ENCODE data around the gene FITM2. TPM values are rescaled to one million over a fixed set of nuclear protein-coding genes. Genes with fewer than 3 reads are reported as not detected.
A peak's percentile ranks its signal among the peaks of the same experiment; 100 is the strongest.

The FITM2 gene
- total RNA-seq, 2 donors from 2014 or later: 7.0 to 17.1 TPM

DNA sequence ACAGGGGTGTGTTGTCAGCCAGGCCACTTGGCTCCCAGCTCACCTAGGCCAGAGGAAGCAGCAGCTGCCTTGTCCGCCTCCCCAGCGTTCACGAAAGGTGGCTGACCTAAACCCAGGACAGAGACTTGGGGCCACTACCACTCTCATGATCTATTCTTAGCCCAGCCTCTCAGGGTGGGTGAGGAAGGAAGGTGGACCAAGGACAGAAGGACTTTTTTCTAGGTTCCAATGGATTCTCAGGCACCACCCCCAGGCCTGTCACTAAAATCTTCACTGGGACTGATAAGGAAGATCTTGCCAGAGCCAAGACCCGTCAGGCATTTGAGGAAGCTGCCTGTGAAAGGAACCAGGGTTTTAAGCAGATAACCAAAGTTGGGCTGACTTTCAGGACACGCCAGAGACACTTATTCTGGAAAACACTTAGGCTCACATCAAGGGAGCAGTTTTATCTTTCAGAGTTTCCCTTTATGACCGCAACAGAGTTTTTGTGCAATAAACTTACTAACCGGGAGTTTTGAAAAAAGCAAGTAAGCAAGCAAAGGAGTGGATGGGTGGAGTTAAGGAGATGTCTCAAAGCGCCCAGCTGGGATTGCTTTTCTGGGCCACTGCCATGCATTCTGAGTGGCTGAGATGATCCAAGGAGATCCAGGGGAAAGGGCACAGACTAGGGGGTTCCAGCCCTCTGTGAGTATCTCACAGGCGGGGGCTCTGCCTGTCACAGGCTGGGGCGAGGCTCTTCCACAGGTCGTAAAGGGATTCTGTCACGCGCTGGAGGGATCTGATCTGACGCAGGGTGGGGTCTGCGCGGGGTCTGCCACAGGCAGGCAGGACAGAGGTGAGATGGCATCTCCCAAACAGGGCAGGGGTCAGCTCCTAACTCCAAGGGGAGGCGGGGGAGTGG lies 989 bp downstream of the FITM2 start:
- peak in 3 of 4 donors; percentile 24 to 39 (median 28) for DNase-seq
- TF ChIP-seq, protein P1, sequence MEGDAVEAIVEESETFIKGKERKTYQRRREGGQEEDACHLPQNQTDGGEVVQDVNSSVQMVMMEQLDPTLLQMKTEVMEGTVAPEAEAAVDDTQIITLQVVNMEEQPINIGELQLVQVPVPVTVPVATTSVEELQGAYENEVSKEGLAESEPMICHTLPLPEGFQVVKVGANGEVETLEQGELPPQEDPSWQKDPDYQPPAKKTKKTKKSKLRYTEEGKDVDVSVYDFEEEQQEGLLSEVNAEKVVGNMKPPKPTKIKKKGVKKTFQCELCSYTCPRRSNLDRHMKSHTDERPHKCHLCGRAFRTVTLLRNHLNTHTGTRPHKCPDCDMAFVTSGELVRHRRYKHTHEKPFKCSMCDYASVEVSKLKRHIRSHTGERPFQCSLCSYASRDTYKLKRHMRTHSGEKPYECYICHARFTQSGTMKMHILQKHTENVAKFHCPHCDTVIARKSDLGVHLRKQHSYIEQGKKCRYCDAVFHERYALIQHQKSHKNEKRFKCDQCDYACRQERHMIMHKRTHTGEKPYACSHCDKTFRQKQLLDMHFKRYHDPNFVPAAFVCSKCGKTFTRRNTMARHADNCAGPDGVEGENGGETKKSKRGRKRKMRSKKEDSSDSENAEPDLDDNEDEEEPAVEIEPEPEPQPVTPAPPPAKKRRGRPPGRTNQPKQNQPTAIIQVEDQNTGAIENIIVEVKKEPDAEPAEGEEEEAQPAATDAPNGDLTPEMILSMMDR (IDR thresholded peaks at IDR 0.05): no peak
- TF ChIP-seq POLR2A (IDR thresholded peaks at IDR 0.05): peak in 1 of 3 donors; percentile 14
- intact Hi-C loops (cut with DNase I): loop anchor here (5.0 kb wide), 1 partner anchor 88 kb away; no protein-coding TSS in a partner anchor
- H3K4me3 ChIP-seq: peak overlapping the region; percentile 35 to 96
- H3K27ac ChIP-seq: peak overlapping the region in 3 of 4 donors; percentile 60 to 88 (median 78)
- 6 to 19% methylated on average over 8 to 17 of the region's 17 CpGs for WGBS, 2 donors
- no peaks in the 10 kb centered on the region for H3K27me3 ChIP-seq
- H3K4me1 ChIP-seq: peaks cover 36% of the 10 kb centered on the region
- no peaks in the 10 kb centered on the region for H3K9me3 ChIP-seq
- no peak for ATAC-seq
- no peaks in the 10 kb centered on the region for H3K36me3 ChIP-seq (replicated peaks in 1 of 2; ENCODE audit: insufficient read depth in 1 of 2, low read depth in 2 of 2)

GRCh38 chr20:44306927-44307326 lies 4.1 kb downstream of the FITM2 start:
- H3K36me3 ChIP-seq (replicated peaks in 1 of 2; ENCODE audit: insufficient read depth in 1 of 2, low read depth in 2 of 2): no peaks in the 10 kb centered on the region
- H3K9me3 ChIP-seq: no peaks in the 10 kb centered on the region
- peaks cover 55% of the 10 kb centered on the region for H3K4me1 ChIP-seq
- no peaks in the 10 kb centered on the region for H3K27me3 ChIP-seq
- no peak for ATAC-seq
- peak overlapping the region in 1 of 4 donors; percentile 13 for H3K27ac ChIP-seq
- intact Hi-C loops (cut with DNase I): loop anchor here (5.0 kb wide), 1 partner anchor 85 kb away; no protein-coding TSS in a partner anchor
- no peak overlapping the region for H3K4me3 ChIP-seq
- no peak for DNase-seq
- WGBS, 2 donors: 84 to 92% methylated on average over 9 of the region's 9 CpGs
- TF ChIP-seq, protein P1 (IDR thresholded peaks at IDR 0.05): no peak
- TF ChIP-seq POLR2A (IDR thresholded peaks at IDR 0.05): no peak

- TF ChIP-seq POLR2A (IDR thresholded peaks at IDR 0.05): no peak
- TF ChIP-seq, protein P1 (IDR thresholded peaks at IDR 0.05): no peak
- no peaks in the 10 kb centered on the region for H3K9me3 ChIP-seq
- no peak overlapping the region for H3K27ac ChIP-seq
- DNase-seq: no peak
- H3K27me3 ChIP-seq: no peaks in the 10 kb centered on the region
- intact Hi-C loops (cut with DNase I): no loop called here
- H3K36me3 ChIP-seq (replicated peaks in 1 of 2; ENCODE audit: insufficient read depth in 1 of 2, low read depth in 2 of 2): no peaks in the 10 kb centered on the region
- H3K4me1 ChIP-seq: peaks cover 45% of the 10 kb centered on the region
- ATAC-seq: no peak
- no peak overlapping the region for H3K4me3 ChIP-seq
Observed at GRCh38 chr20:44304383-44304782, 6.6 kb downstream of the FITM2 start.

DNA sequence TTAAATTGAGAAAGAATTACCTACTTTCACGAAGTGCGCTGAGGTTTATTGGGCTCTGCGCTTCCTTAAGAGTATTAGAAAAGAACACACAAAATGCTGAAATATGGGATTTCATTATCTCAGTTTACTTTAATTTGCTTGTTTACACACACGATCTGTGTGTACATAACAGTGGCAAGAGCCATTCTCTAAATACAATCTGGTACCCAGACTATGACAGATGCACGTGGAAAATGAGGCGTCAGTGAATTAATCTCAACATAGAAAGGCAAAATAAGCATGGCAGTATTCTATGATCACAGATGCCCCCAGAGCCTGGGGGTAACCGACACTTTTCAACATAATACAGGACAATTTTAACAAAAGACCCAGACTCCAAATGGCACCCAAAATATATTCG lies 8.3 kb downstream of the FITM2 start:
- Histone ChIP-seq H3K27ac (peak overlapping the region in 3 of 4 donors; percentile 43 to 64 (median 49)), H3K9me3 (no peaks in the 10 kb centered on the region), H3K4me1 (peaks cover 43% of the 10 kb centered on the region), H3K27me3 (no peaks in the 10 kb centered on the region), H3K36me3 (replicated peaks in 1 of 2; ENCODE audit: insufficient read depth in 1 of 2, low read depth in 2 of 2) (no peaks in the 10 kb centered on the region), H3K4me3 (no peak overlapping the region)
- no peak for TF ChIP-seq POLR2A (IDR thresholded peaks at IDR 0.05)
- TF ChIP-seq, protein P1 (IDR thresholded peaks at IDR 0.05): no peak
- intact Hi-C loops (cut with DNase I): no loop called here
- 63 to 68% methylated on average over 8 of the region's 8 CpGs for WGBS, 2 donors
- DNase-seq (no peak), ATAC-seq (no peak)
